Stimulated activated CD8-positive, alpha-beta memory T cell treated with anti-CD3 and anti-CD28 coated beads, Interleukin-7, amount 100 ng/mL, for 1 hour (primary cell): ENCODE results near the gene SRGN.

Source experiments
- DNase-seq, 2 donors: peaks; one replicate each; pipeline ENCODE4 v3.0.0-alpha.2; 2020; ENCODE audit warnings: low read depth in 2 of 2

The SRGN gene

DNA sequence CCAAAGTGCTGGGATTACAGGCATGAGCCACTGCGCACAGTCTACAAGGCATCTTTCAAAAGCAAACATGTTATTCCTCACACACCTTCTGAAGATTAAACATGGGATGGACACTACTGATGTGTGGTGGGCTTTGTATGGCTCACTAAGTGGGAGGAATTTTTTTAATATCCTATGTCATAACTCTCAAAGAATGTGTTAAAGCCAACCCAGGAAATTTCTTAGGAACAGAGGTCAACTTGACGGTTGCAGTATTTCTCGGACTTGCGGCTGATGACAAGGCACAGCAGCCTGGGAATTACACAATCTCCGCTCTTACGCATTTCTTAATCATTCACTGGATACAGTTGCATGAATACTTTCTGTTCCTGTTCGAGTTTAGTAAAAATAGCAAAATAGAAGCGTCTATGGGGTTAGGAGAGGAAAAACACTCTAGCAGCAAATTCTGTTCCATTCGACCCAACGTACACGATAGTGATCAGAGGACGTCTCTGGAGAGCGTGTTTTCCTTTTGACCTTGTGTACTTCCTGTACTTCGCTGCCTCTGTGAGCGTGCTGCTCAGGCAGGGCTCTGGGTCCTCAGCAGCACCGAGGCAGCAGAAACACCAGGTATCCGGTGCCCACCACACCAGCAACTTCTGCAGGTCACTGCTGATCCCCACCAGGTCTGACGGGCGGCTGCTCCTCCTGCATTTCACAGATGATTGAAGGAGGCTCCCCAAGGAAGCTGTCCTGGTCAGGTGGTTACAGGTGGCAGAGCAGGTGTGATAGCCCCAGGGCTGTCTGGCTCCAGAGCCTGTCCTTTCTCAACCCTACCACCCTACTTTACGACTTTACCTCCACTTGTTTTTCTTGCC lies 26.4 kb upstream of the SRGN start:
- no peak for DNase-seq

DNA sequence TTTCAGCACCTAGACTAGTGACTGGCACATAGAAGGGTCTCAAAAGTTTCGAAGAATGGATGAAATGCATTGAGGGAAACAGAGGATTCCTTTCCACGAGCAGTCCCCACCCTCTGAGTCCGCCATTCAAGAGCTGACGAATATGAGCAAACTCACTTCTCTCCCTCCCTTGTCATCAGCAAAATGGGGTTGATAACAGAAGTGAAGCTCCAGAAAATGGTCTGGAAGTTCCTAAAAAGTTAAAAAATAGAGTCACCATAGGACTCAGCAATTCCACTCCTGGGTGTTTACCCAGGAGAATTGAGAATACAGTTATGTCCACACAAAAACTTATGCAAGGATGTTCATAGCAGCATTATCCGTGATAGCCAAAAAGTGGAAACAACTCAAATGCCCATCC lies 25.0 kb upstream of the SRGN start:
- no peak for DNase-seq

GRCh38 chr10:69064762-69065328 lies 23.1 kb upstream of the SRGN start:
- no peak for DNase-seq

DNA sequence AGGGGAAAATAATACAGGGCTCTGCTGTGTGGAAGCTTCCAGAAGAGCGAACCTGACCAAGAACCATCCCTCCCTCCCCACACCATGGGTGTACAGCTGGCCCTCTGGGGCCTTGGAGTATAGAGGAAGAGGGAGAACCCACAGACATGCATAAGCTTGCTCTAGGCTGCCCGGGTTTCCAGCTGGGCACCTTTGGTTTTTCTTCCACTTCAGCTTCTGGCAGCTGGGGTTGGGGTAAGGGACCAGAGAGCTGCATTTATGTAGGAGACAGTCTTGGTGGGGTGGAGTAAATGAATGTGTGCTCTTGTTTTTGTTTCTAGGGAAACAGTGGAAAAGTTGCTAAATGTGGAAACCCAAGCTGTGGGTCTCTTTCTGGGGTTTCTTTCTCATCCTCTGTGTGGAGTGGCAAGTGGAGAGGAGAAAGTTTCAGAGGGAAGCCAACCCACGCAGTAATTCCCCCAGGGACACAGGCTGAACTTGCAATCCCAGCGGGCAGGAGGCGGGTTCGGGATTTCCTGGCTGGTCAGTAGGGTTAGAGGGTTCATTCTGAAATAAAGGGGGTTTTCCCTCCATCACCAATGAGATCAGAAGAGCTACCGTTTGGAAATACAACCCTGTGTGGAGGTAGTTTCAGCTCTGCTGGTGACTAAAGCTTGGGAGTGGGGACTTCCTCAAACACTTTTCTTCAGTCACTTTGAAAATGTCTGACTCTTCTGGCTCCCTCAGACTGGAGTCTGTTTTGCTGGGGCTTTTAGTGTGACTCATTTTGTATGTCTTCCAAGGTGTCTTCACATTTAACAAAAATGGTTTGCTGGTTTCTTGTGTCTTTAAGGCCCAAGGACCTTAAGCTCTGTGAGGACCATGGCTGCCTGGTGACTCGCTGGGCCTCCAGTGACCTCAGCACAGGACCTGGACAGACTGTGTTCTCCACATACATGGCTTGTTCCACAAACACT lies 22.2 kb upstream of the SRGN start:
- no peak for DNase-seq

GRCh38 chr10:69067189-69067588 lies 20.7 kb upstream of the SRGN start:
- DNase-seq, result no peak

- no peak for DNase-seq
These were observed 19.4 kb upstream of the SRGN start for GRCh38 chr10:69068549-69068948.

- no peak for DNase-seq
These were observed 18.5 kb upstream of the SRGN start for GRCh38 chr10:69069090-69070042.

- DNase-seq, result no peak
These were observed 17.0 kb upstream of the SRGN start for GRCh38 chr10:69070951-69071350.

DNA sequence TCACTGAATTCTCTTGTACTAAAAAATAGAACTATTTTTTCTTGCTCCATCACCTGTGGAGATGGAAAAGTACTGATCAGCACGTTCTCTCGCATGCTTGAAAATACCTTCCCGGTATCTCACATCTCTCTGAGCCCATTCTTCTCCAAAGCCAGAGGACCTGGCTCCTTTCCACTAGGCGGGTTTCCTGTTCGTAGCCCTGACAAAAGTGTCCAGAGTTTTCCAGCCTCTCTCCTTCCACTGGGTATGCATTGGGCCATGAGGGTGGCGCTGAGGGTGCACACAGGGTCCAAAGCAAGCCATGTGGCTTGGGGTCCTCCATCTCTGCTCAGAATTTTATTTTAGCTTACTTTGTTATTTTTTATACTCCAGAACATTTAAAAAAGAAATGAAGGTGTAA lies 16.3 kb upstream of the SRGN start:
- no peak for DNase-seq

DNA sequence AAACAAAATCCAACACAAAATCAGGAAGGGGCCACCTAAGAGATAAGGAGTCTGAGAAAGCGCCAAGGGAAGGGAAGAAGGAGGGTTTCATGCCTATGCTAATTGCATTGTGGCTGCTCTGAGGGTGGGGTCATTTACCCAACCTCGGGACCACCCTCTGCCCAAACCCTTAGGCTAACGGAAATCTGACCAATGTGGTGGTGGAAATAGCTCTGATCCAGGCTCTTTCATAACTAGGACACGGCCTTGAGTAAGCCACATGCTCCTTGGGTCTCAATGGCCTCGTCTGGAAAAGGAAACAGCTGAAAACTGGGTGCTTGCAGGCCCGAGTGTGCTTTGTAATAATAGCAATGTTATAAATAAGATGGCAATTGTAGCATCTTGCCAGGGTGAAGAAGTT lies 14.9 kb upstream of the SRGN start:
- DNase-seq, result no peak

GRCh38 chr10:69073736-69074364 lies 14.1 kb upstream of the SRGN start:
- no peak for DNase-seq

DNA sequence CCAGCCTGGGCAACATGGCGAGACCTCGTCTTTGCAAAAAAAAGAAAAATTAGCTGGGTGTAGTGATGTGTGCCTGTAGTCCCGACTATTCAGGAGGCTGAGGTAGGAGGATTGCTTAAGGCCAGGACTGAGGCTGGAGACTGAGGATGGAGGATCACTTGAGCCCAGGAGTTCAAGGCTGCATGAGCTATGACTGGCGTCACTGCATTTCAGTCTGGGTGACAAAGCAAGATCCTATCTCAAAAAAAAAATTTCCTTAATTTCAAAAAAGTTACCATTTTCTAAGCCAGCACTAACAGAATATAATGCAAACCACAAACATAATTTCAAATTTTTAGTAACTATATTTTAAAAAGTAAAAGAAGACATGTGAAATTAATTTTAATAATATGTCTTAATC lies 13.4 kb upstream of the SRGN start:
- no peak for DNase-seq

GRCh38 chr10:69075431-69075830 lies 12.5 kb upstream of the SRGN start:
- DNase-seq, result no peak

DNA sequence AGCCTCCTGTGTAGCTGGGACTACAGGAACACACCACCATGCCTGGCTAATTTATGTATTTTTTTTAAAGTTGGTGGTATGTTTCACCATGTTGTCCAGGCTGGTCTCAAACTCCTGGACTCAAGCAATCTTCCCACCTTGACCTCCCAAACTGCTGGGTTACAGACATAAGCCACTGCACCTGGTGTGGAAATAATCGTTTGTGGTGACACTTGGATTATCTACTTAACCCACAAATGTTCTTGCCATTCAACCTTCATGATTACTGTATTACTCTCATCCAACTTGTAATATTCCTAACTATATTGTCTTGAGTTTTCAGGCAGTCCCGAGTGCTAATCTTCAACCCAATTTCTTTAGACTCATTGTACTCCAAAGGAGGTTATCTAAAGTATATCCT lies 9.6 kb upstream of the SRGN start:
- no peak for DNase-seq

GRCh38 chr10:69080226-69080625 lies 7.7 kb upstream of the SRGN start:
- no peak for DNase-seq

GRCh38 chr10:69086001-69086509 lies 1.8 kb upstream of the SRGN start:
- DNase-seq, result no peak

GRCh38 chr10:69088471-69088769 lies 517 bp downstream of the SRGN start:
- DNase-seq, result no peak

- DNase-seq, result no peak
These were observed 1.0 kb downstream of the SRGN start for GRCh38 chr10:69088801-69089501.

GRCh38 chr10:69089638-69090599 lies 2.0 kb downstream of the SRGN start:
- peak; percentile 37 to 38 for DNase-seq
